Memory B cell (primary cell): ENCODE results near the gene BBS1.
A peak's percentile ranks its signal among the peaks of the same experiment; 100 is the strongest.

Experiments
- ATAC-seq: fragments of 150-1000 bp; cut with Tn5 transposase; 2 replicates; pipeline ENCODE4 v1.10.0; 2021; ENCODE audit warnings: low read depth, mild to moderate bottlenecking, moderate library complexity
- DNase-seq, 2 donors: peaks; one replicate each; pipeline ENCODE4 v3.0.0; 2022; ENCODE audit warnings: low spot score in 2 of 2
- H3K27ac Mint-ChIP-seq: one replicate; pipeline ENCODE4 v1.8.0; 2022; ENCODE audit warnings: mild to moderate bottlenecking, moderate library complexity, mixed read lengths
- H3K27me3 Mint-ChIP-seq: one replicate; pipeline ENCODE4 v1.8.0; 2022; ENCODE audit warnings: mixed read lengths
- H3K36me3 Mint-ChIP-seq: one replicate; pipeline ENCODE4 v1.8.0; 2022; ENCODE audit warnings: mild to moderate bottlenecking, mixed read lengths
- H3K4me1 Mint-ChIP-seq: one replicate; pipeline ENCODE4 v1.8.0; 2022; ENCODE audit warnings: mixed read lengths
- H3K4me3 Mint-ChIP-seq: one replicate; pipeline ENCODE4 v1.8.0; 2022; ENCODE audit warnings: mild to moderate bottlenecking, moderate library complexity, mixed read lengths
- H3K9me3 Mint-ChIP-seq: one replicate; pipeline ENCODE4 v1.8.0; 2022; ENCODE audit warnings: mixed read lengths

BBS1 gene

DNA sequence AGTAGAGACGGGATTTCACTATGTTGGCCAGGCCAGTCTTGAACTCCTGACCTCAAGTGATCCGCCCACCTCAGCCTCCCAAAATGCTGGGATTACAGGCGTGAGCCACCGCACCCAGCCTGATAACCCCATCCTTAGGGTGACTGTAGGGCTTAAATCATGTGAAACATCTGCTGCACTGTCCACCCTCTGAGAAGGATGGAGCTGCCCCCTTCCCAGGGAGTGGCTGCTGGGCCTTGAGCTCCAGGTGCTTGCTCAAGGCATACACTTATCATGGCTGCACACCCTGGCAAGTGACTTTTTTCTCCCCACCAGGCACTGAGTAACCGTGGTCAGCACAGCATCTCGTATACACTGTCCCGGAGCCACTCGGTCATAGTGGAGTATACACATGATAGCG, 38.4 kb upstream of the BBS1 start:
- Mint-ChIP-seq H3K27ac (no peak overlapping the region), H3K4me3 (no peak overlapping the region), H3K9me3 (no peaks in the 10 kb centered on the region), H3K27me3 (no peaks in the 10 kb centered on the region), H3K4me1 (peaks cover 4% of the 10 kb centered on the region), H3K36me3 (no peaks in the 10 kb centered on the region)
- DNase-seq (no peak), ATAC-seq (no peak)

DNA sequence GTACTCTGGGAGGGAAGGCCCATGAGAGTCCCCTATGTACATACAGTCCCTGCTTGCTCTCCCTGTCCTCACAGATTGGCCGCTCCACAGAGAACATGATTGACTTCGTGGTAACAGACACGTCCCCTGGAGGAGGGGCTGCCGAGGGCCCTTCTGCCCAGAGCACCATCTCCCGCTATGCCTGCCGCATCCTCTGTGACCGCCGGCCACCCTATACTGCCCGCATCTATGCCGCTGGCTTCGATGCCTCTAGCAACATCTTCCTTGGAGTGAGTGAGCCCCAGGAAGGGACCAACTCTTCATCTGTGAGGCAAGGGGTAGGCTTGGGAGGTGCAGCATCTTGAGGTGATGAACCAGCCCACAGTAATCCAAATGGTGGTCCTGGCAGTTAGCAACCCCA, 37.3 kb upstream of the BBS1 start:
- no peaks in the 10 kb centered on the region for H3K27me3 Mint-ChIP-seq
- DNase-seq (no peak), ATAC-seq (no peak)
- H3K9me3 Mint-ChIP-seq, result no peaks in the 10 kb centered on the region
- no peak overlapping the region for H3K4me3 Mint-ChIP-seq
- H3K36me3 Mint-ChIP-seq, result no peaks in the 10 kb centered on the region
- no peaks in the 10 kb centered on the region for H3K4me1 Mint-ChIP-seq
- no peak overlapping the region for H3K27ac Mint-ChIP-seq

DNA sequence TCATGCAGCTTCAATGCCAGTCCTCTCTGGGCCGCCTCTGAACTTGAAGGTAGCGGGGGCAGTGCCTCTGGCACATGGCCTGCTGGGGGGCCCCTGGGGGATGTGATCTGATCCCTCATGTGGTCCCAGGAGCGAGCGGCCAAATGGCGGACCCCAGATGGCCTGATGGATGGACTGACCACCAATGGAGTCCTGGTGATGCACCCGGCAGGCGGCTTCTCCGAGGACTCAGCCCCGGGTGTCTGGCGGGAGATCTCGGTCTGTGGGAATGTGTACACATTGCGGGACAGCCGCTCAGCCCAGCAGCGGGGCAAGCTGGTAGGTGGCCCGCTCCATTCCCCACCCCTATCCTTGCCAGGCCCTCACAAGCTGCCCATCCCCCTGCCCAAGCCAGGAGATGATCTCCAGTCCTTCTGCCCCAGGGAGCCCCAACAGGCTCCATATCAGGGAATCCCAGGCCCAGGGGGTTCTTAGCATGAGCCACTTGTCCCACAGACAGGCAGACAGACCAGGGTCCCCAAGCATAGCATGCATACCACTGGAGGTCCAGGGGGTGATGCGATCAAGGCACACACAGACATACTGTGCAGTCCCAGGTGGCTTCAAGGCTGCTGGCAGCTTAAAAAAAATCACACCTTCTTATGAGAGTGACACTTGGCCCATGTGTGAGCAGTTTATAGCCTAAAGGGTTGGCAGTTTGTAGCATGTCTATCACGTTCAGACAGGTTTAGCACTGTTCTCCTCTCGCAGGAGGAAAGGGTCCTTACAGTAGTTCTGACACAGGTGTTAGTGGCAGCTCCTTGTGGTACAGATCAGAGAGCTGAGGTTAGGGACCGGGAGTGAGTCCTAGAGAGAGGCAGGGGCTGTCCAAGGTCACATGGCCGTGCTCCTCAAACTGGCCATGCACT, 36.6 kb upstream of the BBS1 start:
- Mint-ChIP-seq H3K27ac (no peak overlapping the region), H3K4me1 (peaks cover 3% of the 10 kb centered on the region), H3K4me3 (no peak overlapping the region), H3K27me3 (no peaks in the 10 kb centered on the region), H3K36me3 (no peaks in the 10 kb centered on the region), H3K9me3 (no peaks in the 10 kb centered on the region)
- no peak for DNase-seq
- ATAC-seq, result no peak

DNA sequence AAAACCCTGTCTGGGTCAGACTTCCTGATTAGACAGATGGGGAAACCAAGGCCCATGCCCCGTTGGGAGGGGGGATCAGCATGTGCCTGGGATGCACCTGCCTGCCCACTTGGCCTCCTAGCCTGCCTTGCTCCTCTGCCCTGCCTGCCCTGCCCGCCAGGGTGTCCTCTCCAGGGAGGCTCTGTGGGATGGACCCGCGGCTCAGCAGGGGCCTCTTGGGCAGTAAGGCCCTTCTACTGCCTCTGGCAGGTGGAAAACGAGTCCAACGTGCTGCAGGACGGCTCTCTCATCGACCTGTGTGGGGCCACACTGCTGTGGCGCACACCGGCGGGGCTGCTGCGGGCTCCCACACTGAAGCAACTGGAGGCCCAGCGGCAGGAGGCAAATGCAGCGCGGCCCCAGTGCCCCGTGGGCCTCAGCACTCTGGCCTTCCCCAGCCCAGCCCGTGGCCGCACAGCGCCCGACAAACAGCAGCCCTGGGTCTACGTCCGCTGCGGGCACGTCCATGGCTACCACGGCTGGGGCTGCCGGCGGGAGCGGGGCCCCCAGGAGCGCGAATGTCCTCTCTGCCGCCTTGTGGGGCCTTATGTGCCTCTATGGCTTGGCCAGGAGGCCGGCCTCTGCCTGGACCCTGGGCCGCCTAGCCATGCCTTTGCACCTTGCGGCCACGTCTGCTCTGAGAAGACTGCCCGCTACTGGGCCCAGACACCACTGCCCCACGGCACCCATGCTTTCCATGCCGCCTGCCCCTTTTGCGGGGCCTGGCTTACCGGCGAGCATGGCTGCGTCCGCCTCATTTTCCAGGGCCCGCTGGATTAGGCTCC, 34.9 kb upstream of the BBS1 start:
- no peak overlapping the region for H3K4me3 Mint-ChIP-seq
- ATAC-seq (no peak), DNase-seq (no peak)
- H3K36me3 Mint-ChIP-seq, result no peaks in the 10 kb centered on the region
- peaks cover 10% of the 10 kb centered on the region for H3K4me1 Mint-ChIP-seq
- H3K27me3 Mint-ChIP-seq, result no peaks in the 10 kb centered on the region
- no peak overlapping the region for H3K27ac Mint-ChIP-seq
- H3K9me3 Mint-ChIP-seq, result no peaks in the 10 kb centered on the region

DNA sequence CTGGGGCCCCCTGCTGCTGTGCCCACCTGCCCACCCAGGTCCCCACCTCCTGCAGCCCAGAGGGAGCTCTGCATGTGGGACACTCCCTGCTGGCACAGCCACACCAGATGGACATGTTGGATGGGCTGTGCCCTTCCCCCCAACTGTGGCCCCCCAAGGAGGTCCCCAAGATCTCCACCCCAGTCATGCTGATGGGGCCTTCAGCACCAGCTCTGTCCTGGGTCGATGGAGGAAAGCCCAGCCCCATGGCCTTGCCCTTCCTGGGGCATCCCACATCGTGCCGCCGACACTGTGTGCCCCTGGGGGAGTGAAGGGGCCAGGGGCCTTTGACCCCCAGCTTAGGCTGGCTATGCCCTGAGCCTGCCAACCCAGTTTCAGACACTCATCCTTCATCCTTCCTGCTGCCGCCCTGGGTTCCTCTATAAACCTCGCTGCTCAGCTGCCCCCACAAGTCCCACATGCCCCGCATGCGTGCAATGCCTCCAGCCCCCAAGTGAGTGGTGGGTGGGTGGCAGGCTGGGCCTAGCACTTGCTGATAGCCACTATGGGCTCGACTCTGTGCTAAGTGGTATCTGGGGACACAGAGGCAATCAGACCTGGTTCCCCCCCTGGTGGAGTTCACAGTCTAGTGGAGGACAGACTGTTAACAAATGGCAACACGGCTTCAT, 34.1 kb upstream of the BBS1 start:
- Mint-ChIP-seq H3K27ac (no peak overlapping the region), H3K27me3 (no peaks in the 10 kb centered on the region), H3K36me3 (no peaks in the 10 kb centered on the region)

DNA sequence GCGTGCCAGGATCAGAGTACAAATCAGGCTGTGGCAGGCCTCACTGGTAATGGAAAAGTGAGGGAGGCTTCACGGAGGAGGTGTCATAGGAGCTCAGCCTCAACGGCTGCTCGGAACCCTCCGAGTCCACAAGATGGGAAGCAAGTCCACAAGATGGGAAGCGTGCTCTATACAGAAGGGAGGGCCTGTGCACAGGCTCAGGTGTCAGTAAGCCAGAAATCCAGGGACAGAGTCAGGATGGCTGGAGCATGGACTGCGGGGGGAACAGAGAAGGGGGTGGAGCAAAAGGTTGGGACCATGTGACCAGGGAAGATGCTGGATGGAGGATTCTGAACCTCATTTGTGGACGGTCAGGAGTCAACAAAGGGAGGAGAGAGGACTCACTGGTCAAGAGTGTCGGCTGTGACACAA, 33.6 kb upstream of the BBS1 start:
- H3K4me3 Mint-ChIP-seq, result no peak overlapping the region
- no peak overlapping the region for H3K27ac Mint-ChIP-seq
- ATAC-seq, result no peak

More for the DNA sequence above, 34.1 kb upstream of the BBS1 start:
- no peak overlapping the region for H3K4me3 Mint-ChIP-seq
- H3K9me3 Mint-ChIP-seq, result no peaks in the 10 kb centered on the region
- ATAC-seq, result no peak
- H3K4me1 Mint-ChIP-seq, result peaks cover 10% of the 10 kb centered on the region
- no peak for DNase-seq

DNA sequence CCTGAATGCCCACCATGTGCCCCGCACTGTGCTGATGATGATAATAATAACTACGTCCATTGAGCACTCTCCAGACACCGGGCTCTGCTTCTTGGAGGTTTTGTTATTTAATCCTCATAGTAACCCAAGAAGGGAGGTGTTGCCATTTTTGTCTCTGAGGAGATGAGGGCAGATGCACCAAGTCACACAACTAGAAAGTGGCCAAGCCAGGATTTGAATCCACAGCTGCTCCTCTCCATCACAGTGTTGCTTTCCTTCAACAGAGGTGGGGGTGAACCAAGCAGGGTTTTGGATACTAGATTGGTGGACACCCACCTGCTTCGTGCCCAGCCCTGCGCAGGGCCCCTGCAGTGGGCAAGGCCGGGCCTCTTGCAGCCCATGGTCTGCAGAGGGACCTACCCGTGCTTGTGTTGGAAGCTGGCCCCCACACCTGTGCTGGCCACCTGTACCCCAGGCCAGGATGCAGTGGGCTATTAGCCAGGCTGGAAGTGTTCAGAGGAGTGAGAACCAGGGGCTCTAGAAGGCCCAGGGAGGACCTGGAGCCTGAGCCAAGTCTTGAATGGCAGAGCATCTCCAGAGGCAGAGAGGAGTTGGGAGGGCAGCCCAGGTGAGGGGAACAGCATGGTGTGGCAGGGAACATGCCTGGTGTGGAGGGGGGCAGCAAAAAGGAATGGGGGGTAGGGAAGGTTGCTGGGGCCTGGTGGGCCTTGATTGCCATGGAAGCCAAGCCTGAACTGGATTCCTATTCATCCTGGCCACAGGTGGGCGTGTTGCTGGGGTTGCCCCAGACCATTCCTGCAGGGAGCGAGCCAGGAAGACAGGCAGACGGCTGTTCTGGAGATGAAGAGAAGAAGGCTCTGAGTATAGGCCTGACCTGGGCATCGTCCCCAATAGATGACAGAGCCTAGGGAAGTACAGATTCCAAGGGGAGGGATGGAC, 32.9 kb upstream of the BBS1 start:
- Mint-ChIP-seq H3K36me3 (no peaks in the 10 kb centered on the region), H3K27ac (no peak overlapping the region), H3K27me3 (no peaks in the 10 kb centered on the region), H3K4me3 (no peak overlapping the region), H3K4me1 (peaks cover 12% of the 10 kb centered on the region), H3K9me3 (no peaks in the 10 kb centered on the region)
- DNase-seq (no peak), ATAC-seq (no peak)

More for the DNA sequence above, 33.6 kb upstream of the BBS1 start:
- no peaks in the 10 kb centered on the region for H3K27me3 Mint-ChIP-seq
- DNase-seq, result no peak
- peaks cover 10% of the 10 kb centered on the region for H3K4me1 Mint-ChIP-seq
- H3K9me3 Mint-ChIP-seq, result no peaks in the 10 kb centered on the region
- no peaks in the 10 kb centered on the region for H3K36me3 Mint-ChIP-seq

DNA sequence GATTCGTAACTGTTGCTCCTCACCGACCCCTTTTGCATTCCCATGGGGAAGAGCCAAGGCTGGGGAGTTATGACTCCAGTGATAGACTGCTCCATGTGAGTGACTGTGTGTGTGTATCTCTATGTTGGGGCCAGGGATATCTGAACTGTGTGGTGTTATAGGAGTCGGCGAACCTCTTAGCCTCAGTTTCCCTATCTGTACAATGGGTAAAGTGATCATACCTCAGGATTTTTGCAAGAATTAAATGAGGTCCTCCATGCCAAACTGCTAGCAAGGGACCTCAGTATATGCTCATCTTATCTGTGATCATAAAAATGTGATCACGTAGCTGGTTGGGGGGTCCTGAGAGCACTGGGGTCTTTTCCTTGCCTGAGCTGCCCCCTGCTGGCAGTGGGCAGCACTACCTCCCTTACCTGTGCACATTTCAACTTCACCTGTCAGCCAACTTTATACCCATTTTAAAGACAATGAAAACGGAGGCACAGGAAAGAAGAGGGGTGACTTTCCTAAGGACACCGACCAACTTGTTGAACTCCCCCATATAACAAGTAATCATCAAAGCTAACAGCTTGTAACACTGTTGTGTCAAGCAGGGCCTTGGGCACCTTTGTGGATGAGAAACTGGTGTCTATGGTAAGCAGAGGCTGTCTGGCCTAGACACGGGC, 31.6 kb upstream of the BBS1 start:
- no peaks in the 10 kb centered on the region for H3K9me3 Mint-ChIP-seq
- no peak for ATAC-seq
- peak overlapping the region; percentile 73 for H3K27ac Mint-ChIP-seq
- DNase-seq, result peak in 1 of 2 donors; percentile 34
- no peaks in the 10 kb centered on the region for H3K36me3 Mint-ChIP-seq
- no peaks in the 10 kb centered on the region for H3K27me3 Mint-ChIP-seq
- H3K4me1 Mint-ChIP-seq, result peaks cover 12% of the 10 kb centered on the region
- H3K4me3 Mint-ChIP-seq, result peak overlapping the region; percentile 86

DNA sequence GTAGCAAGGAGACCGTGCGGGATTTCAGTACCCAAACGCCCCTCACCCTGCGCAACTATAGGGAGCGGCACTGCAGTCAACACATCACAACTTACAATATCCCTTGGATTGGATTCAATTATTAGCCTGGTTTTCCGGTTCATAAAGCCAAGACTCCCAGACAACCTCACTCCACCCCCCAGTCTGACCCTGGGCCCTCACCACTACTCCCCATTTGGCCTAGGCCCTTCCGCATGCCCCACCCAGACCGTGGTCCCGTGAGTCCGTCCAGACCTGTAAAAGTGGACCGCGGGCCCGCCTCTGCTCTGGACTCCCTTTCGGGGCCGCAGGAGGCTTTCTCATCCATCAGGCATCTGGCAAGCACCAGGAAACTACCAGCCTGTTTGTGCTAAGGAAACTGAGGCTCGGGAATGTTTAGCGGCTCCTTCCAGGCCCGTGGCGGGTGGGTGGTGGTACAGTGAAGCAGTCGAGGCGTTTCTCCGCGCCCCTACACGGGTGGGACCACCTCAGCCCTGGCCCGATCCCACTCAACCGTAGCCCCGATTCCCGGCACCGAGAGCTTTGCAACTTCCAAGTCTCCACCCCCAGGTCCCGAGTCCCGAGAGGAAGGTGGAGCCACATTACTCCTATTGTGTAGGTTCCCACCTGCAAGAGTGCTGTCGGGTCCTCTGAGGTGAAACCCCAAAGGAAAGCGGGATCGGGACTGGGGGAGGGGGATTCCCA, 30.9 kb upstream of the BBS1 start:
- no peaks in the 10 kb centered on the region for H3K36me3 Mint-ChIP-seq
- ATAC-seq (peak; percentile 1), DNase-seq (no peak)
- no peaks in the 10 kb centered on the region for H3K27me3 Mint-ChIP-seq
- peaks cover 12% of the 10 kb centered on the region for H3K4me1 Mint-ChIP-seq
- peak overlapping the region; percentile 86 for H3K4me3 Mint-ChIP-seq
- H3K9me3 Mint-ChIP-seq, result no peaks in the 10 kb centered on the region
- H3K27ac Mint-ChIP-seq, result peak overlapping the region; percentile 73

DNA sequence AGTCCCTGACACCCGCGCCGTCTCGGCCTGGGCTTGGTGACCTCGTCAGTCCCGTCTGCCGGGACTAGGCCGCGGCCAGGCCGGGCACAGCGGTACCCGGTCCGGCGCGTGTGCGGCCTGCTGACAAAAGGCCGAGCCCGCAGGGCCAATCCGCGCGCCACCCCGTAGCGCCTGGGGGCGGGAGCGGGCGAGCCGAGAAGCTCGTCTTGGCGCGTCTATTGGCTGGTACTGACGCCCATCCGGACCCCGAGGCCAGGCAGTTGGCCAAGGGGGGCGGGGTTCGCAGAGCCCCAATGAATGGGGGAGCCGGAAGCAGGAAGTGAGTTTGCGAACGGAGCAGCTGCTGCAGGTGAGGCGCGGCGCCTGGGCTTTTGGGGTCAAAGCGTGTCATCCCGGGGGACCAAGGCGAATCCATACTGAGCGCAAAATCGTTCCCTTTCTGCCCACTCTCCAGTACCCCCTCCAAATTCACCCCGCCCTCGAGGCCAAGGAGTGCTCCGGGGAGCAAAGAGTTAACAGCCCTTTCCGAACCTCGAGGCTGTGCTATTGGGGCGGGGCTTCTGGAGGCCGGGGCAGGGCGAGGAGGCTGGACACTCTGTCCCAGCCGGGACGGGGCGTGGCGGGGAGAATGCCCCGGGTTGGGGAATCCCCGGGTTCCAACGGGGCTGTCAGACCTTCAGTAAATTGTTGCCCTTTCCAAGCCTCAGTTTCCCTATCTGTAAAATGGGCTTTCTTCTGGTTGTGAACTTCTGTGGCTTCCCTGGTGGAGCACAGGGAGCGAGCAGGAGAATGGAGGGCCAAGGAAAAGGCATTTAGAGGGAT, 30.1 kb upstream of the BBS1 start, which contains the start of gene DPP3:
Gene DPP3, plus strand, starts transcription at position 318 of the 822 bp plus-strand sequence. CDS start 1,767 bp downstream, outside the sequence.
- peaks cover 12% of the 10 kb centered on the region for H3K4me1 Mint-ChIP-seq
- peak within 1 kb of the TSS; percentile 86 for H3K4me3 Mint-ChIP-seq
- H3K27me3 Mint-ChIP-seq, result no peaks in the 10 kb centered on the region
- DNase-seq (peak; percentile 91 to 94), ATAC-seq (peak; percentile 97)
- H3K36me3 Mint-ChIP-seq, result no peaks in the 10 kb centered on the region
- no peaks in the 10 kb centered on the region for H3K9me3 Mint-ChIP-seq
- peak within 1 kb of the TSS; percentile 73 for H3K27ac Mint-ChIP-seq

DNA sequence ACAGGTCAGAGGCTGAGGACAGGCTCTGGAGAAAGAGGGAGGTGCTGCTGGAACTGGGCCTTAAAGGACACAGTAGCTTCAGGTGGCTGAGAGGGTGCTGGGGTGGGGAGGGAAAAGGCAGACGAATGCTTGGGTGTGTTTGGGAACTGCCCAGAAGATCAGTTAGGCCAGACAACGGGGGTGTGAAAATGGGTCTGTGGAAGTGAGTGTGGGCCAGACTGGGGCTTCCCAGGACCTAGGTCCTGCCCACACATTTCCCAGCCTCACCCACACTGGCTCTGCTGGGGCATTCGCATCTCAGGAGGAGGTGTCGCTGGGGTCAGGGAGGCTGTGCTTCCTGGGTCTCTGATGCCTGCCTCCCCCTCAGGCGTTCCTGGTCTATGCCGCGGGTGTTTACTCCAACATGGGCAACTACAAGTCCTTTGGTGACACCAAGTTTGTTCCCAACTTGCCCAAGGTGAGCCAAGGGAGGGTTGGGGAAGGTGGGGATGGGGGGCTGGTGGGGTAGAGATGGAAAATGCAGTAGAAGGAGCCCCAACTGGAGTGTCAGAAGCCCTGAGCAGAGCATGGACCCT, 25.5 kb upstream of the BBS1 start:
- Mint-ChIP-seq H3K36me3 (peaks cover 7% of the 10 kb centered on the region), H3K4me3 (no peak overlapping the region), H3K9me3 (no peaks in the 10 kb centered on the region), H3K27me3 (no peaks in the 10 kb centered on the region), H3K27ac (no peak overlapping the region), H3K4me1 (peaks cover 2% of the 10 kb centered on the region)
- ATAC-seq (no peak), DNase-seq (no peak)
